ENCODE results near the gene PANK4.

Gene PANK4

DNA sequence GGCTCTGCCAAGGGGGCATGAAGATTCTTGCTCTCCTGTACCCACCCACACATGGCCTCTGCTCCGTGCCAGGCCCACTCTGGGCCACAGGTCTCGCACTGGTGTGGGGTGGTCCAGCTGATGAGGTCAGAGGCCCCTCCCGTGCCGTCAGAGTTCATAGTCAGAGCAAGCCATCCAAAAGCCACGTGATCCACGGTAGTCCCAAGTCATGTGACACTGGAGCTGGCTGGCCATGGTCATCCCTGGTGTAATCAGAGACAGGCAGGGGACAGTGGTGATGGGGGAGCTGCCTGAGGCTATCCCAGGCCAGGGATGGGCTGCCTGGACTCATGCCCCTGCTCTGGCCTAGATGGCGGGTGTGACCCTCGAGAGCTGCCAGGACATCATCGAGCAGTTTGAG lies 39.8 kb downstream of the PANK4 start:
- no peaks in the 10 kb centered on the region for H3K9me3 ChIP-seq (ENCODE audit: control insufficient read depth, low read length)
- no peaks in the 10 kb centered on the region for H3K36me3 ChIP-seq (ENCODE audit: control insufficient read depth, insufficient read depth, low read length)
- no peak overlapping the region for H3K9ac ChIP-seq
- H3K79me2 ChIP-seq: no peaks in the 10 kb centered on the region
- TF ChIP-seq, protein P1, sequence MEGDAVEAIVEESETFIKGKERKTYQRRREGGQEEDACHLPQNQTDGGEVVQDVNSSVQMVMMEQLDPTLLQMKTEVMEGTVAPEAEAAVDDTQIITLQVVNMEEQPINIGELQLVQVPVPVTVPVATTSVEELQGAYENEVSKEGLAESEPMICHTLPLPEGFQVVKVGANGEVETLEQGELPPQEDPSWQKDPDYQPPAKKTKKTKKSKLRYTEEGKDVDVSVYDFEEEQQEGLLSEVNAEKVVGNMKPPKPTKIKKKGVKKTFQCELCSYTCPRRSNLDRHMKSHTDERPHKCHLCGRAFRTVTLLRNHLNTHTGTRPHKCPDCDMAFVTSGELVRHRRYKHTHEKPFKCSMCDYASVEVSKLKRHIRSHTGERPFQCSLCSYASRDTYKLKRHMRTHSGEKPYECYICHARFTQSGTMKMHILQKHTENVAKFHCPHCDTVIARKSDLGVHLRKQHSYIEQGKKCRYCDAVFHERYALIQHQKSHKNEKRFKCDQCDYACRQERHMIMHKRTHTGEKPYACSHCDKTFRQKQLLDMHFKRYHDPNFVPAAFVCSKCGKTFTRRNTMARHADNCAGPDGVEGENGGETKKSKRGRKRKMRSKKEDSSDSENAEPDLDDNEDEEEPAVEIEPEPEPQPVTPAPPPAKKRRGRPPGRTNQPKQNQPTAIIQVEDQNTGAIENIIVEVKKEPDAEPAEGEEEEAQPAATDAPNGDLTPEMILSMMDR (IDR thresholded peaks at IDR 0.05): no peak
- H3K4me2 ChIP-seq (ENCODE audit: low read length): no peak overlapping the region
- H3K27ac ChIP-seq: no peak overlapping the region
- peaks cover 3% of the 10 kb centered on the region for H3K4me1 ChIP-seq
- no peak overlapping the region for H2AFZ ChIP-seq
- no peak overlapping the region for H3K4me3 ChIP-seq (ENCODE audit: low read depth, low read length)
- no peaks in the 10 kb centered on the region for H3K27me3 ChIP-seq (ENCODE audit: control insufficient read depth, insufficient read depth, low read length)

DNA sequence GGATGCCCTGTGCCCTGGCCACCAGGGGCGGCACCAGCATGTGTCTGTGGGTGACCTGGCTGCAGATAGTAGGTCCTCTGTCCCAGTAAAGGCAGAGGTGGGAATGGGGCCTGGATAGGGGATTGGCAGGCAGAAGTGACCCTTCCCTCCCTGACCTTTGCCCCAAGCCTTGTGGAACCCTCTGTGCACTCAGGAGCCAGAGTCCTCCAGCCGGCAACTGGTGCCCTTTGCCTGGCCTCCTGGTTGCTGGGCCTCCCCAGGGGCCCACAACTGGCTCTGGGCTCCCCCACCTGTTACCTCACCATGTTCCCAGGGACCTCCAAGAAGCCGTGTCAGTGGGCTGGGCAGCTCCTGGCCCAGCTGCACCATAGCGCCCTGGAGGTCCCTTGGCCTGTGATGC lies 40.4 kb downstream of the PANK4 start:
- Histone ChIP-seq H3K79me2 (no peaks in the 10 kb centered on the region), H3K4me3 (ENCODE audit: low read depth, low read length) (no peak overlapping the region), H3K4me2 (ENCODE audit: low read length) (no peak overlapping the region), H3K4me1 (peaks cover 8% of the 10 kb centered on the region), H3K9ac (no peak overlapping the region), H3K36me3 (ENCODE audit: control insufficient read depth, insufficient read depth, low read length) (no peaks in the 10 kb centered on the region), H3K9me3 (ENCODE audit: control insufficient read depth, low read length) (no peaks in the 10 kb centered on the region), H3K27me3 (ENCODE audit: control insufficient read depth, insufficient read depth, low read length) (no peaks in the 10 kb centered on the region), H3K27ac (no peak overlapping the region), H2AFZ (no peak overlapping the region)
- TF ChIP-seq, protein P1 (IDR thresholded peaks at IDR 0.05): no peak

DNA sequence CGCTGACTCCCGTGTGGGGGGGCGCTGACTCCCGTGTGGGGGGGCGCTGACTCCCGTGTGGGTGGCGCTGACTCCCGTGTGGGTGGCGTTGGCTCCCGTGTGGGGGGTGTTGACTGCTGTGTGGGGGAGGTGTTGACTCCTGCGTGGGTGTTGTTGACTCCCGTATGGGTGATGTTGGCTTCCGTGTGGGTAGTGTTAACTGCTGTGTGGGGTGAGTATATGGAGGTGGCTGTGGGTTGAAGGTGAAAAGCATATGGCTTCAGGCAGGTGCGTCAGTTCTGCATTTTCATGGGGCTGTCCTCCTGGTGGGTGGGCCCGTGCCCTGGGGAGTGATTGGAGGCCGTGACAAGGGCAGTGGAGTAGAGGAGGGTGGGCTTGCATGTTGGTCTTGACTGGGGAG lies 42.4 kb downstream of the PANK4 start:
- no peaks in the 10 kb centered on the region for H3K27me3 ChIP-seq (ENCODE audit: control insufficient read depth, insufficient read depth, low read length)
- TF ChIP-seq, protein P1 (IDR thresholded peaks at IDR 0.05): no peak

DNA sequence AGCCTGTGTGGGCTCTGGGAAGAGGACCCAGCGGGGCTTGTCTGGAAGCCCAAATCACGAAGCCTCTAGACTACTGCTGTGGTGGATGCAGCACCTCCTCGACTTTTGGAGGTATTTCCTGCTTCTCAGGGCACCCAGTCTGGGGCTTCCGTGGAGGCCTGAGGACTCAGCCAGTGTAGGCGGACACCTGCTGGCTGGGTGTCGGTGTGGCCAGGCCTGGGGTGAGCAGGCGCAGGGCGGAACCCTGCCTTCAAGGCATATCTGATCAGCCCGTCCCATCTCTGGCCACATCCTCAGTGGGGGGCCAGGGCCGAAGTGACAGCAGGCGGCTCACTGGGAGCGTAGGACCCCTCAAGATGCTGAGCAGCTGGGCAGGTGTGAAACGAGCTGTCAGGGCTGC lies 43.4 kb downstream of the PANK4 start:
- H2AFZ ChIP-seq: no peak overlapping the region
- no peak overlapping the region for H3K4me2 ChIP-seq (ENCODE audit: low read length)
- no peak overlapping the region for H3K27ac ChIP-seq
- no peak overlapping the region for H3K4me3 ChIP-seq (ENCODE audit: low read depth, low read length)
- H3K4me1 ChIP-seq: peaks cover 21% of the 10 kb centered on the region
- H3K79me2 ChIP-seq: no peaks in the 10 kb centered on the region
- H3K36me3 ChIP-seq (ENCODE audit: control insufficient read depth, insufficient read depth, low read length): no peaks in the 10 kb centered on the region
- H3K9ac ChIP-seq: no peak overlapping the region
- H3K9me3 ChIP-seq (ENCODE audit: control insufficient read depth, low read length): no peaks in the 10 kb centered on the region
- TF ChIP-seq, protein P1 (IDR thresholded peaks at IDR 0.05): no peak
- no peaks in the 10 kb centered on the region for H3K27me3 ChIP-seq (ENCODE audit: control insufficient read depth, insufficient read depth, low read length)

More for the DNA sequence above, 42.4 kb downstream of the PANK4 start:
- no peak overlapping the region for H3K4me2 ChIP-seq (ENCODE audit: low read length)
- no peak overlapping the region for H3K9ac ChIP-seq
- H3K27ac ChIP-seq: no peak overlapping the region
- H3K4me1 ChIP-seq: peaks cover 21% of the 10 kb centered on the region
- no peaks in the 10 kb centered on the region for H3K36me3 ChIP-seq (ENCODE audit: control insufficient read depth, insufficient read depth, low read length)
- no peak overlapping the region for H2AFZ ChIP-seq
- H3K4me3 ChIP-seq (ENCODE audit: low read depth, low read length): no peak overlapping the region
- no peaks in the 10 kb centered on the region for H3K79me2 ChIP-seq
- no peaks in the 10 kb centered on the region for H3K9me3 ChIP-seq (ENCODE audit: control insufficient read depth, low read length)

DNA sequence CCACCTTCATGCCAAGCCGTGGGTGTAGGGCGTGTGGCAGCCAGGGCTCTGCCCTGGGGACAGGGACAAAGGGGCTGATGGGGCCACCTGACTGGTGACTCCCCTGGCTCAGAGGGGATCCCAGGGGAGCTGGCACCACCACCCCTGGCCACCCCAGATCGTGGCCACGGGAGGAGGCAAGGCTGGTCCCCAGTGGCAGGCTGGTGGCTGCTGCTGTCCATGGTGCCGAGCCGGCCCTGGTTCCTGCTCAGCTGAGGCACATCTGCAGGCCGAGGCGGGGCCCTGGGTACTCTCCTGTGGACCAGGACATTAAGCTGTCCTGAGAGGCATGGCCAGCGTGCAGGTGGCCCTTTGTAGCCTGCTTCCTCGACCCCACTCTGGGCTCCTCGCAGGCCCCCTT lies 43.8 kb downstream of the PANK4 start:
- Histone ChIP-seq H3K4me3 (ENCODE audit: low read depth, low read length) (no peak overlapping the region), H3K27ac (no peak overlapping the region), H3K9ac (no peak overlapping the region), H3K4me1 (peaks cover 21% of the 10 kb centered on the region), H3K36me3 (ENCODE audit: control insufficient read depth, insufficient read depth, low read length) (no peaks in the 10 kb centered on the region), H3K79me2 (no peaks in the 10 kb centered on the region), H3K27me3 (ENCODE audit: control insufficient read depth, insufficient read depth, low read length) (no peaks in the 10 kb centered on the region), H3K9me3 (ENCODE audit: control insufficient read depth, low read length) (no peaks in the 10 kb centered on the region), H2AFZ (no peak overlapping the region), H3K4me2 (ENCODE audit: low read length) (no peak overlapping the region)
- TF ChIP-seq, protein P1 (IDR thresholded peaks at IDR 0.05): no peak
